HG02759 (cell line): ENCODE data around the gene PIGU.
"Not testable (repeated sequence)": the region's sequence is repeated elsewhere in the genome, so short reads cannot be mapped to it uniquely, and the experiment has no call there.

Experiments used
- ATAC-seq: cut with Tn5 transposase; IDR thresholded peaks from one replicate; pipeline ENCODE4 v1.9.1; 2021; ENCODE audit warnings: mild to moderate bottlenecking, moderate library complexity; ENCODE audit not compliant: unreplicated experiment

Gene PIGU

DNA sequence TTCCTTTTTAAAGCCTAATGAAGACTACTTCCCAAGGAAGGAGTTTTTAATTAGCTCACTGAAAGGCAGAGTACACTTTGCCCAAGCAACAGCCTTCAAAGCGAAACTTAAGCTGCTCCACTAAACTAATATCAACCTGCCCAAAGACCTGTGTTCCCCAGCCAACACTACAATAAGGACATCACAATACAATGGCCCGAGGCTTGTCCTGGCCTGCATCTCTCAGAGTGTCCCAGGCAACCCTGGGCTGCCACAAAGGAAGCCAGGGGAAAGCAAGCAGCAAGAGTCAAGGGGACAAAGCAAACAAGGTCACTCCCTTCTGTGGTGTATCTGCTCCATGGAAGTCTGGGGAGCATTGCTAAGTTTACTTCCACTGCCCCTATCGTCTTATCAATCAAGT is 52.3 kb downstream of the PIGU start:
- ATAC-seq, result no peak

- no peak for ATAC-seq
Measured at GRCh38 chr20:34622821-34623451, 54.0 kb downstream of the PIGU start.

GRCh38 chr20:34621383-34622367 is 55.2 kb downstream of the PIGU start:
- ATAC-seq, result no peak

DNA sequence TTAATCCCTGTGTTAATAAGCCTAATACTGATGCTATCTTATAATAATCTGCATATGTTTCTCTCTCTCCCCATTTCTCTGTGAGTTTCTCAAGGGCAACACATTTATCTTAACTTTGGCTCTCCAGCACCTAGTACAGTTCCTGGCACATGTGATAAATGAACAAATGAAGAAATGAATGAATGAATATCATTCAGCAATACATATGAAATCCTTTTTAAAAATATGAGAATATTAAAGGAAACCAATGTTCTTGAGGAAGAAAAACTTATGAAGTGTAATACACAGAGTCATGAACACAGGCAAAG is 55.9 kb downstream of the PIGU start:
- no peak for ATAC-seq

DNA sequence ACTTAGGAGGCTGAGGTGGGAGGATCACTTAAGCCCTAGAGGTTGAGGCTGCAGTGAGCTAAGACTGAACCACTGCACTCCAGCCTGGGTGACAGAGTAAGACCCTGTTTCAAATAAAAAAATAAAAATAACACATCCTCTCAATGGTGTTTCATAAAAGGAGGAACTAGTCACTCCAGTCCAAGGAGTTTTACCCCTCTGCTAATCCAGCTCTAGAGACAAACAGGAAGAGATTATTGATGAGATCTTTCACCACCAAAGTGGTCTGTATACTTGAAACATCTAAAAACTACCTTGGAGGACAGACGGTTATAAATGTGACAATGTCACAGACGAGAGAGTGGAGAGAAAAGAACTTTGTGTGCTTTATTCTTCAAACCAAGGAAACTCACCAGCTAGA is 58.2 kb downstream of the PIGU start:
- no peak for ATAC-seq

GRCh38 chr20:34616913-34617312 is 60.0 kb downstream of the PIGU start:
- ATAC-seq, result not testable (repeated sequence)

DNA sequence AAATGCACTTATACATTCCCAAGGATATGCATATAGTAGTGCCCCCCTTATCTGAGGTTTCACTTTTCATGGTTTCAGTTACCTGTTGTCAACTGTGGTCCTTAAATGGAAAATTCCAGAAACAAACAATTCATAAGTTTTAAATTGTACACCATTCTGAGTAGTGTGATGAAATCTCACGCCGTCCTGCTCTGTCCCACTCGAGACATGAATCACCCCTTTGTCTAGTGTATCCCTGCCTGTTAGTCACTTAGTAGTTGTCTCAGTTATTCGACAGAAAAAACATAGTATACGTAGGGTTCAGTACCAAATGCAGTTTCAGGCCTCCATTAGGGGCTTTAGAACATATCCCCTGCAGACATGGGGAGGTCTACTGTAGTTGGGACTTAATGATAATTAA is 61.4 kb downstream of the PIGU start:
- no peak for ATAC-seq

- ATAC-seq, result not testable (repeated sequence)
Measured at GRCh38 chr20:34611976-34612375, 64.9 kb downstream of the PIGU start.

DNA sequence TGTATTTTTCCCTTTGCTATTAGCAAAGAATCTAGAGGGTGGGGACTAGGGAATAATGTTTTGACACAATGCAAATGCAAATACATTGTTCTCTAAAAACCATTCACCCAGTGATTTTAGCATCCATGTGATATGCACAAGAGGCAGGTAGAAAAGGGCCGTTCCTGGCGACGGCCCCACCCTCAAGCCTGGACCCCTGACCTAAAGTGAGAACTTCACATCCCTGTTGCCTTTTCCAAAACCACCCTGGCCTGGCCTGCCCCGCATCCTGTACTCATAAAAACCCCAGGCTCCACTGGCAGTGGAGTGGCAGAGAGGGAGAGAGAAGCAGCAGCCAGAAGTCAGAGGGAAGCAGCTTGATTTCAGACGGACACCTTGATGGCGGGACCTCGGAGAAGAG is 69.8 kb downstream of the PIGU start:
- ATAC-seq, result no peak

DNA sequence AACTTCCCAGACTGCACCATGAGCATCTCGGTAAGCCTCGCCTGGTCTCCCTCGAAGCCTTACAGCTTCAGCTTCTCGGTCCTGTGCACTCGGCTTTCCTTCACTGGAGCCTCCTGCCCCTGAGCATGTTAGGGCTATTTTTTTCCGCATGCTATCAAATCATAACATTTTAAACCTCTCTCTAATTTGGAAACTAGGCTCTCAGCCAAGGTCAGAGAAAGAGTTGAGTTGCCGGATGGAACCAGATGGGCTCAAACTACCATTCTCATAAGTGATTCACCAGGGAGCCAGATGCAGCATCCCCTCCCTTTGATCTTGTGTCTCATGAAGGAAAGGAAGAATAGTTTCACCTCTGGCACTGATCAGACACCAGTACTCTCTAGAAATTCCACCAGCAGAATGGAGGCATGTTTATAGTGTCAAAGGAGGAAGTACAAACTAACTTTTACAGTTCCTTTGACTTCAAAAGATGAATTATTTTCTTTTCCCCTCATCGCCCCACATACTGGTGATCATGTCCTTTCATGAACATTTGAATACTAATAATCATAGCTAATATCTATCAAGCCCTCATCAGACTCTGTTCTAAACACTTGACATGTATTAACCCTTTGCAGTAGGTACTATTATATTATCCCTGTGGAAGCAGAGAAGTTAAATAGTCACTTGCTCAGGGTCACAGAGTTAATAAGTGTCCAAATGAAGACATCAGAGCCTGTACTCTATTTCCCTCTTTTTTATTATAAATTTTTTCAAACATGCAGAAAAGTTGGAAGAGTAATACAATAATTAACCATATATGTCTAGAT is 71.7 kb downstream of the PIGU start:
- ATAC-seq, result no peak

DNA sequence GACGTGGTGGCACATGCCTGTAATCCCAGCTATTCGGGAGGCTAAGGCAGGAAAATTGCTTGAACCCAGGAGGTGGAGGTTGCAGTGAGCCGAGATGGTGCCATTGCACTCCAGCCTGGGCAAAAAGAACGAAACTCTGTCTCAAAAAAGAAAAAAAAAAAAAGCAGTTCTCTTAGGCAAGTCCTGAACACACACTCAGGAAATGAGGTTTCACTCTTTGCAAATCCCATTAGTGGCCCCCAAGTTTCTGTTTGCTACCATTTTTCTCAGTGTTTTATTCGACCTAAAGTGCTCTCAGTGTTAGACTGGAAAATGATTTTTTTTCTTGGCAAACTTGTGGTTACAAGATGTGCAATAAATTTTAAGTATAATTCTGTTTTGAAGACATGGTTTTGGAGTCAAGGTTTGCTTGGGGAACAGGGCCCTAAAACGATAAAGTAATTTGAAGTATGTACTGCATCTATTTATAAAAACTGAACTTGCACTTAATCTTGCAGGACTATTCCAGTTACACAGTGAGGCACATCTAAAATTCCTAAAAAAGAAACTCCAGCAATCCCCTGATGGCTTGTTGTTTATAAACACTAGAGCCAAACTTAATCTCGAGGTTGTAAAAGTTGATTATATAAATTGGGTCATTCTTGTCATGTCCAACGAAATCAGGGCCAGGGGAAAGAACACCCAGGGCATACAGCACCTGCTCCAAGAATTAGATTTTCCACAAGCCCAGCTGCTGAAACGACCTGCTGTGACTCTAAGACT is 75.8 kb downstream of the PIGU start:
- ATAC-seq, result no peak

- ATAC-seq, result no peak
Measured at GRCh38 chr20:34595377-34596184, 81.3 kb downstream of the PIGU start.

GRCh38 chr20:34586488-34587163 is 90.3 kb downstream of the PIGU start:
- ATAC-seq, result no peak

DNA sequence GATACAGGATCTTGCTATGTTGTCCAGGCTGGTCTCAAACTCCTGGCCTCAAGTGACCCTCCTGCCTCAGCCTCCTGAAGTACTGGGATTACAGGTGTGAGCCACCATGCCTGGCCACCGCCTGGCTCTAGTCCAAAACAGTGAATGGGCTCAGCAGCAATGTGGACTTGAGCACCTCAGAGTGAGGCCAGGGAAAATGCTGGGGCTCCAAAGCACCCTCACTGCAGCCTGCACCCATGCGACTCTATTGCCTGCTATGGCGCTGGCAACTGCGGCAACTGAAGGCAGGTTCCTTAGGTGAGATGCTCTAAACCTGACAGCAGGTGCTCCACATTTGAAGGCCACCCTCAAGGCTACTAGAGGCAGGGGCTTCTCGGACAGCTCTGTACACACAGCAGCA is 91.9 kb downstream of the PIGU start:
- no peak for ATAC-seq

GRCh38 chr20:34583544-34583943 is 93.3 kb downstream of the PIGU start:
- no peak for ATAC-seq

DNA sequence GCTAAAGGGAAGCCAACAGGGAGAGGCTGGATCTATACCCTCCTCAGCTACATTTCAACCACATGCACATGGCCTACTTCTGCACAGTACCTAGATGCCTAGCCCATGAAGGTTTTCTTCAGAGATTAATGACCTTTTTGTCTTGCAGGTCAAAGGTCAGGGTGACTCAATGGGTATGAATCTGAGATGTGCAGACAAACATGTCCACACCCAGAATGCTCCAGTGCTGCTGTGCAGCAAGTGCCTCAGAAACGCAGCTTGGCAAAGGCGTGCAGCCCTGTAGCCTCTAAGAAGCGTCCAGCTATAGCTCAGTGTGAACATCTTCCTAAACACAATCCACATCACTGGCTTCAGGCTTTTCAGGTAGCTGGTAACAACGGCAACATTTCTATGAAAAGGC is 94.0 kb downstream of the PIGU start:
- ATAC-seq, result no peak

GRCh38 chr20:34582221-34582620 is 94.7 kb downstream of the PIGU start:
- no peak for ATAC-seq

DNA sequence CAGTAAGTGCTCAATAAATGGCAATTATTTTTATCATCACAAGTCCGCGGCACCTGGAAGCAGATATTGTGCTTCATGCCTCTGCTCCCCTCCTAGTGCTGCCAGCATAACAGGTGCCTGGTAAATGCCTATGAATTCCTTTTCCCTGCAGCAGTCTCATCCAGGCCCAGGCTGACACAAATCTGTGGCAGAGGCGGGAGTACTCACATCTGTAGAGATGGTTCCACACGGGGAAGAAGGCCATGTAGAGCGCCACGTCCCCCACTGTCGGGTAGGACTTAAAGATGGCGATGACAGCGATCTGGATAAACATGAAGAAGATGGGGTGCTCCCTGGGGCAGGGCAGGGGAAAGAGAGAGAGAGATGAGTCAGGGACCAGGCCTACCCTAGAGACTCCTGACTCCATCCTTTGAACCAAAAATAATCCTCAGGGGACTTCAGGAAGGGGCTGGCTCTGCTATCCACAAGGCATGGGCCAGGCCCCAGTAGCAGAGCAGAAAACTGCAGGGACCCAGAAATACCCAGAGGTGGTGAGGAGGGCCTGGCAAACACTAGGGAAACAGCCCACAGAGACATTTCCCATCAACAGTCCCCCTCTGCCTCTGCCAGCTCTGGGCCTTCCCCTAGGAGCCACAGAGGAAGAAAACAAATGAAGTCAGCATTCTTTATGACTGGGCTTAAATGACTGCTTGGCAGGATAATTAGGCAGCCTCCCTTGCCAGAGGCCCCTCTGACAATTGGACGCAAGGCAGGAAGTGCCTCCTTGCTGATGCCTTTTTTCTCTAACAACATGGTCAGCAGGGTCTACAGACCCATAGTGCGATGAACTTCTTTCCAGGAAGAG is 95.3 kb downstream of the PIGU start:
- peak; percentile 55 for ATAC-seq
